SK-N-SH treated with all-trans-retinoic acid at 6 μM for 48 hours (cell line): Measurements from ENCODE around the gene PTPRC.

Source experiments
- ATAC-seq: fragments of 200-7000 bp; cut with Tn5 transposase; 3 replicates; pipeline ENCODE4 v1.9.1; 2020; ENCODE audit warnings: mild to moderate bottlenecking, moderate library complexity
- ARNTL ChIP-seq: fragments of 450-650 bp; formaldehyde crosslinking; IDR thresholded peaks from 2 replicates; pipeline ENCODE4 v1.5.0; 2020; ENCODE audit warnings: low read depth, mild to moderate bottlenecking, moderate library complexity, borderline replicate concordance
- BACH2 ChIP-seq: fragments of 250-450 bp; sonication (Bioruptor Pico); IDR thresholded peaks from 2 replicates; pipeline ENCODE4 v1.9.0; 2021; ENCODE audit warnings: mild to moderate bottlenecking, borderline replicate concordance
- ESRRG ChIP-seq: fragments of 250-450 bp; sonication (Bioruptor Pico); IDR thresholded peaks from 2 replicates; pipeline ENCODE4 v1.6.1; 2021; ENCODE audit warnings: mild to moderate bottlenecking
- GLIS3 ChIP-seq: fragments of 250-450 bp; sonication (Bioruptor Pico); IDR thresholded peaks from 2 replicates; pipeline ENCODE4 v1.5.0; 2020; ENCODE audit warnings: mild to moderate bottlenecking, moderate library complexity
- ISL1 ChIP-seq: fragments of 250-450 bp; sonication (Bioruptor Pico); IDR thresholded peaks from 2 replicates; pipeline ENCODE4 v2.1.2; 2022; ENCODE audit warnings: mild to moderate bottlenecking, moderate library complexity
- PPARA ChIP-seq: fragments of 250-450 bp; sonication (Bioruptor Pico); IDR thresholded peaks from 2 replicates; pipeline ENCODE4 v1.5.0; 2020; ENCODE audit warnings: mild to moderate bottlenecking, borderline replicate concordance
- RARB ChIP-seq: fragments of 250-450 bp; sonication (Bioruptor Pico); IDR thresholded peaks from 2 replicates; pipeline ENCODE4 v1.8.0; 2021; ENCODE audit warnings: mild to moderate bottlenecking, moderate library complexity
- SNAI2 ChIP-seq: fragments of 250-450 bp; sonication (Bioruptor Pico); IDR thresholded peaks from 2 replicates; pipeline ENCODE4 v1.5.0; 2020; ENCODE audit warnings: mild to moderate bottlenecking, moderate library complexity
- TCF4 ChIP-seq: fragments of 250-450 bp; sonication (Bioruptor Pico); IDR thresholded peaks from 2 replicates; pipeline ENCODE4 v1.8.0; 2021; ENCODE audit warnings: mild to moderate bottlenecking, moderate library complexity, borderline replicate concordance
- TOX ChIP-seq: fragments of 250-450 bp; sonication (Bioruptor Pico); IDR thresholded peaks from 2 replicates; pipeline ENCODE4 v1.8.0; 2021; ENCODE audit warnings: mild to moderate bottlenecking, moderate library complexity, borderline replicate concordance
- TSHZ2 ChIP-seq: fragments of 250-450 bp; sonication (Bioruptor Pico); IDR thresholded peaks from 2 replicates; pipeline ENCODE4 v1.5.0; 2020; ENCODE audit warnings: mild to moderate bottlenecking, moderate library complexity
- ZC3H10 ChIP-seq: fragments of 250-450 bp; sonication (Bioruptor Pico); IDR thresholded peaks from 2 replicates; pipeline ENCODE4 v1.5.1; 2021; ENCODE audit warnings: mild to moderate bottlenecking, moderate library complexity
- ZFP3 ChIP-seq: fragments of 250-450 bp; sonication (Bioruptor Pico); IDR thresholded peaks from 2 replicates; pipeline ENCODE4 v1.5.0; 2020; ENCODE audit warnings: mild to moderate bottlenecking, moderate library complexity
- ZFP30 ChIP-seq: fragments of 450-650 bp; formaldehyde crosslinking; IDR thresholded peaks from 2 replicates; pipeline ENCODE4 v1.5.0; 2022; ENCODE audit warnings: mild to moderate bottlenecking, moderate library complexity
- ZNF70 ChIP-seq: fragments of 450-650 bp; formaldehyde crosslinking; IDR thresholded peaks from 2 replicates; pipeline ENCODE4 v1.5.0; 2020; ENCODE audit warnings: mild to moderate bottlenecking, moderate library complexity
- ZNF8 ChIP-seq: fragments of 450-650 bp; formaldehyde crosslinking; IDR thresholded peaks from 2 replicates; pipeline ENCODE4 v1.5.0; 2020; ENCODE audit warnings: mild to moderate bottlenecking, moderate library complexity
- TF ChIP-seq, protein P1 (sequence below): fragments of 250-450 bp; sonication (Bioruptor Pico); IDR thresholded peaks from 2 replicates; pipeline ENCODE4 v1.8.0; 2020; ENCODE audit warnings: mild to moderate bottlenecking, moderate library complexity, borderline replicate concordance
- TF ChIP-seq, protein P2 (sequence below): fragments of 250-450 bp; sonication (Bioruptor Pico); IDR thresholded peaks from 2 replicates; pipeline ENCODE4 v1.8.0; 2021; ENCODE audit warnings: low read depth, mild to moderate bottlenecking, moderate library complexity, borderline replicate concordance

PTPRC gene

DNA sequence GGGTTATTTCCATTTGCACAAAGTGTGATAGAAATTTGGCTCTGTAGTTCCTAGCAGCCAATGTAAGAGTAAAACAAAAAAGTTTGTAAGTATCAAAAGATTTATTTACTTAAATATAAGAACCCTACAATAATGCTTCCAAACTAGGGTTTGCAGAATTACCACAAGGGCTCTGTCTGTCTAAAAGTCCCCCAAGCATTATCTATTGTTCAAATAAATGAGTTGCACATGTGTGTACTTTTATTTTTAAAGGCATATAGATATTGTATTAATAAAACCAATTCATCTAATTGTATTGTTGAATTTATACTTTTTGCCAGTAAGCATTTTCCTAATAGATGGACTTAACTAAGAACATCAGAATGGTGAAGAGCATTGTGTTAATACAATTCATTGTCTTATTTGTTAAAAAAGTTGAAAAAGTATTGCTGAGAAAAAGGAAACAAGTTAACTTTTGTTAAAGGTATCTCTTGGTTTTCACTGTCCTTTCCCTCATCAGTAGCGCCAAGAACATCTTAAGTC is 863 bp upstream of the PTPRC start (continued):
- no peak for TF ChIP-seq ARNTL

- TF ChIP-seq ZNF70 (CRISPR knock-in tag) (no peak), TOX (CRISPR knock-in tag) (no peak), RARB (CRISPR knock-in tag) (no peak), ZFP3 (CRISPR knock-in tag) (no peak), BACH2 (CRISPR knock-in tag) (no peak), ISL1 (CRISPR knock-in tag) (no peak), GLIS3 (CRISPR knock-in tag) (no peak), ESRRG (no peak), SNAI2 (CRISPR knock-in tag) (no peak), TCF4 (CRISPR knock-in tag) (no peak), ZFP30 (CRISPR knock-in tag) (no peak), ZC3H10 (CRISPR knock-in tag) (no peak), PPARA (CRISPR knock-in tag) (no peak)
- TF ChIP-seq, protein P1, sequence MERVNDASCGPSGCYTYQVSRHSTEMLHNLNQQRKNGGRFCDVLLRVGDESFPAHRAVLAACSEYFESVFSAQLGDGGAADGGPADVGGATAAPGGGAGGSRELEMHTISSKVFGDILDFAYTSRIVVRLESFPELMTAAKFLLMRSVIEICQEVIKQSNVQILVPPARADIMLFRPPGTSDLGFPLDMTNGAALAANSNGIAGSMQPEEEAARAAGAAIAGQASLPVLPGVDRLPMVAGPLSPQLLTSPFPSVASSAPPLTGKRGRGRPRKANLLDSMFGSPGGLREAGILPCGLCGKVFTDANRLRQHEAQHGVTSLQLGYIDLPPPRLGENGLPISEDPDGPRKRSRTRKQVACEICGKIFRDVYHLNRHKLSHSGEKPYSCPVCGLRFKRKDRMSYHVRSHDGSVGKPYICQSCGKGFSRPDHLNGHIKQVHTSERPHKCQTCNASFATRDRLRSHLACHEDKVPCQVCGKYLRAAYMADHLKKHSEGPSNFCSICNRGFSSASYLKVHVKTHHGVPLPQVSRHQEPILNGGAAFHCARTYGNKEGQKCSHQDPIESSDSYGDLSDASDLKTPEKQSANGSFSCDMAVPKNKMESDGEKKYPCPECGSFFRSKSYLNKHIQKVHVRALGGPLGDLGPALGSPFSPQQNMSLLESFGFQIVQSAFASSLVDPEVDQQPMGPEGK (CRISPR knock-in tag) = no peak
- TF ChIP-seq, protein P2, sequence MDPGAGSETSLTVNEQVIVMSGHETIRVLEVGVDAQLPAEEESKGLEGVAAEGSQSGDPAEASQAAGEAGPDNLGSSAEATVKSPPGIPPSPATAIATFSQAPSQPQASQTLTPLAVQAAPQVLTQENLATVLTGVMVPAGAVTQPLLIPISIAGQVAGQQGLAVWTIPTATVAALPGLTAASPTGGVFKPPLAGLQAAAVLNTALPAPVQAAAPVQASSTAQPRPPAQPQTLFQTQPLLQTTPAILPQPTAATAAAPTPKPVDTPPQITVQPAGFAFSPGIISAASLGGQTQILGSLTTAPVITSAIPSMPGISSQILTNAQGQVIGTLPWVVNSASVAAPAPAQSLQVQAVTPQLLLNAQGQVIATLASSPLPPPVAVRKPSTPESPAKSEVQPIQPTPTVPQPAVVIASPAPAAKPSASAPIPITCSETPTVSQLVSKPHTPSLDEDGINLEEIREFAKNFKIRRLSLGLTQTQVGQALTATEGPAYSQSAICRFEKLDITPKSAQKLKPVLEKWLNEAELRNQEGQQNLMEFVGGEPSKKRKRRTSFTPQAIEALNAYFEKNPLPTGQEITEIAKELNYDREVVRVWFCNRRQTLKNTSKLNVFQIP = no peak
- no peak for ATAC-seq
Measured at GRCh38 chr1:198638441-198638840, 399 bp upstream of the PTPRC start.

DNA sequence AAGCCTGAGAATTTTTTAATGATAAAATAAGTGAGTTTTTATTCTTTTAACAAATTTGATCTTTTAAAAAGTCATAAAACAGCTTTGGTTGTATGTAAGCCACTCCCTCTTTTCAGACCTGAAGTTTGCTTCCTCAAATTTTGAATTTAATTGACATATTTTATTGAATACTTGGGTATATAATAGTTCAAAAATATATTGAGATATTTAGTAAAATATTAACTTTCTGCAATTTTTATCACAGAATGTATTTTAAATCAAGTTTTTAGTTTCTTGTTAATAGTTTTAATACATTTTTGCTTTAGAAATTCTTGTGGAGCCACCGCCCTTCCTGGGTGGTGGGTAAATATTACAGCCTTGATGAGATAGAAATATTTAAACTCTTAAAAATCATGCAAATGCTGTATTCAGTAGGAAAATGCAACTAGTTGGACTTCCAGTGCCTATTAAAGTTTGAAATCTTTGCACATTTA is 867 bp downstream of the PTPRC start:
- no peak for TF ChIP-seq ZC3H10 (CRISPR knock-in tag)

GRCh38 chr1:198640174-198640573 is 1.3 kb downstream of the PTPRC start:
- ATAC-seq = no peak
- TF ChIP-seq ESRRG (no peak), ARNTL (no peak), TCF4 (CRISPR knock-in tag) (no peak), ZNF8 (no peak), GLIS3 (CRISPR knock-in tag) (no peak), PPARA (CRISPR knock-in tag) (no peak), TSHZ2 (no peak)
- TF ChIP-seq, protein P1 (CRISPR knock-in tag) = no peak
- TF ChIP-seq, protein P2 = no peak

More for the DNA sequence above, 867 bp downstream of the PTPRC start:
- no peak for ATAC-seq
